HG02798 (cell line): ENCODE results near the gene NELFB.

Experiments used
- ATAC-seq: cut with Tn5 transposase; IDR thresholded peaks from one replicate; pipeline ENCODE4 v1.9.1; 2021; ENCODE audit warnings: mild to moderate bottlenecking; ENCODE audit not compliant: unreplicated experiment, poor library complexity

The NELFB gene

GRCh38 chr9:137300567-137301080, 45.5 kb downstream of the NELFB start:
- no peak for ATAC-seq

- peak; percentile 3 for ATAC-seq
Measured at GRCh38 chr9:137301081-137301947, 46.2 kb downstream of the NELFB start.

GRCh38 chr9:137302118-137302448, 47.0 kb downstream of the NELFB start, which contains the start of gene NRARP:
NRARP (minus strand) TSS chr9:137302271; CDS start chr9:137301928, 343 bp downstream.
- ATAC-seq: peak; percentile 78

GRCh38 chr9:137302449-137303150, 47.5 kb downstream of the NELFB start:
- ATAC-seq: no peak

- no peak for ATAC-seq
Measured at GRCh38 chr9:137303151-137303892, 48.2 kb downstream of the NELFB start.

GRCh38 chr9:137303893-137304382, 48.8 kb downstream of the NELFB start:
- no peak for ATAC-seq

- ATAC-seq: no peak
Measured at GRCh38 chr9:137304383-137305059, 49.4 kb downstream of the NELFB start.

- no peak for ATAC-seq
Measured at GRCh38 chr9:137305060-137305797, 50.1 kb downstream of the NELFB start.

GRCh38 chr9:137305798-137306065, 50.6 kb downstream of the NELFB start:
- no peak for ATAC-seq

- no peak for ATAC-seq
Measured at GRCh38 chr9:137306066-137306849, 51.1 kb downstream of the NELFB start.

- no peak for ATAC-seq
Measured at GRCh38 chr9:137306850-137307254, 51.7 kb downstream of the NELFB start.

GRCh38 chr9:137307255-137308056, 52.3 kb downstream of the NELFB start:
- ATAC-seq: no peak

GRCh38 chr9:137308057-137308619, 53.0 kb downstream of the NELFB start:
- no peak for ATAC-seq

GRCh38 chr9:137309368-137310188, 54.5 kb downstream of the NELFB start:
- no peak for ATAC-seq

- no peak for ATAC-seq
Measured at GRCh38 chr9:137310189-137311052, 55.3 kb downstream of the NELFB start.
